ENCODE measurements around the gene JUND.

JUND gene

GRCh38 chr19:18229915-18230314 is 51.5 kb downstream of the JUND start:
- no peak for TF ChIP-seq CTCF (conservative IDR thresholded peaks at IDR 0.05; ENCODE audit: low read length)
- no peak for TF ChIP-seq EZH2phosphoT487 (IDR thresholded peaks at IDR 0.05; ENCODE audit: borderline replicate concordance)
- Histone ChIP-seq H3K27me3 (ENCODE audit: insufficient read depth, low read length, poor library complexity, severe bottlenecking) (no peaks in the 10 kb centered on the region), H3F3A (ENCODE audit: low read depth) (no peaks in the 10 kb centered on the region), H3K4me2 (ENCODE audit: low read depth, low read length, poor library complexity, severe bottlenecking) (no peak overlapping the region), H3K4me1 (ENCODE audit: insufficient read depth, low read length, poor library complexity, severe bottlenecking) (peaks cover 7% of the 10 kb centered on the region), H3K4me3 (ENCODE audit: low read length, poor library complexity, severe bottlenecking) (no peak overlapping the region), H3K36me3 (ENCODE audit: insufficient read depth, low read length) (no peaks in the 10 kb centered on the region), H3K79me2 (ENCODE audit: insufficient read depth, low read length) (no peaks in the 10 kb centered on the region), H3K9me3 (ENCODE audit: insufficient read depth, low read depth, low read length) (no peaks in the 10 kb centered on the region), H3K9ac (ENCODE audit: low read depth, low read length, poor library complexity, severe bottlenecking) (no peak overlapping the region), H3K9me2 (replicated peaks; ENCODE audit: low read depth, low read length) (no peaks in the 10 kb centered on the region), H2AFZ (ENCODE audit: low read length) (no peak overlapping the region), H4K20me1 (ENCODE audit: insufficient read depth, low read length, poor library complexity, severe bottlenecking) (peaks cover 2% of the 10 kb centered on the region)

Data from Loucy (cell line).